NCI-H345 treated with DMSO at 0.1 percent for 48 hours (cell line): Measurements from ENCODE around the gene GRHL1.
A peak's percentile ranks its signal among the peaks of the same experiment; 100 is the strongest.

Experiments
- DNase-seq: peaks from one replicate; lab custom pipeline; 2025; ENCODE audit not compliant: unreplicated experiment; lab: John Stamatoyannopoulos, UW

The GRHL1 gene

GRCh38 chr2:10036095-10036884 lies 84.8 kb downstream of the GRHL1 start:
- no peak for DNase-seq

DNA sequence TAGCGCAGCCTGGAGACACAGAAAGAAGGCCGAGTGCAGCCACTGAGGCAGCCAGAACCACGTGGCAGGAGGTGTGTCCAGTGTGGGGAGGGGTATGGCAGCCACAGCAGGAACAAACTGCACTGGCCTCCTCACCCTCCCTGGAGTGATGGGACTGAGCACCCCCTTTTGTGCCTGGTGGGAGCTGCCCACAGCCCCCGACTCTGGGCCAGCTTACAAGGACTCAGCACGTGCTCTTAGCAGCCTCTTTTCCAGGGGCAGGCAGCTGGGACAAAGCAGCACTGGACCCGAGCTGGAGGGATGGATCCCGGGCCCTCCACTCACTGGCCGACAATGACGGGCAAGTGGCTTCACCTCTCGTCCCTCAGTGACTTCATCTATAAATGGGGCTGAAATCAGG lies 86.6 kb downstream of the GRHL1 start:
- no peak for DNase-seq

- DNase-seq = no peak
Observed at GRCh38 chr2:10038716-10039115, 87.2 kb downstream of the GRHL1 start.

- DNase-seq = no peak
Observed at GRCh38 chr2:10039658-10040410, 88.3 kb downstream of the GRHL1 start.

GRCh38 chr2:10041711-10042110 lies 90.2 kb downstream of the GRHL1 start:
- DNase-seq = no peak

DNA sequence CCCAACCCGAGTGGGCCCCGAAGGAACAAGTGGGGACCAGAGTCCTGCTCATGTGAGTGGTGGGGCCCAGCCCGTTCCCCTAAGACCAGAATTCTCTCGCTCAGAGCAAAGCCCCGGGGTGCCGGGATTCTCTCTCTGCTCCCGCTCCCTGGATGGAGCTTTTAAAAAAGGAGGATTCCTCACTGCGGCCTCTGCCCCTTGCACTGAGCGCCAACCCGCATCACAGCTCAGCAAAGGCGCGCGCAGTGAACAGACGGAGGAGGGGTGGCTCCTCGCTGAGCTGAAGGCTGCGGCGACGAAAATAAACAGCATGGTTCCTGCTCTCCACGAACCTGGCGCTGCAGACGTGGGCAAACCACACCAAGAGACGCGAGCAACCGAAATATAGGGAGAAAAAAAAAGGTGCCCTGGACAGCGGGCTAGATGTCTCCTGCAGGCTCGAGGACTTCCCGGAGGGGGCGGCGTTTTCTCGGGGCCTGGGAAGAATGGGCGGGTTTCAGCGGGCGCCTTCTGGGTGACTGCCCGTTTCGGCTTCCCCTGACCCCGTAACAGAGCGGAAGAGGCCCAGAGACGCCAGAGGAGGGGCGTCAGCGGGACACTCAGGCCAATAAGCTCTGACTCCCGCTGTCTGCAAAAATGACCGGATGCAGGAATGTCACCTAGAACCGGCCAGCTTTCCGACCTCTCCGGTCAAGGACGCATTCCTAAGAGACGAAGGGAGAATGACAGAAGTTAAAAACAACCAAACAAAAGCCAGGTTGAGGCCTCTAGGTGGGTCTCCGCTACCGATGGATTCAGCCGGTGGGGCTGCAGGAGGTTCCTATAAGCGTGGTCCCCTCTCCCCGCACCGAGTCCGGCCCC lies 91.0 kb downstream of the GRHL1 start:
- no peak for DNase-seq

GRCh38 chr2:10043256-10043905 lies 91.9 kb downstream of the GRHL1 start, which contains the start of gene KLF11:
Gene KLF11 (plus strand): TSS chr2:10043550. CDS start chr2:10043717, 167 bp downstream.
- DNase-seq = peak; percentile 88

DNA sequence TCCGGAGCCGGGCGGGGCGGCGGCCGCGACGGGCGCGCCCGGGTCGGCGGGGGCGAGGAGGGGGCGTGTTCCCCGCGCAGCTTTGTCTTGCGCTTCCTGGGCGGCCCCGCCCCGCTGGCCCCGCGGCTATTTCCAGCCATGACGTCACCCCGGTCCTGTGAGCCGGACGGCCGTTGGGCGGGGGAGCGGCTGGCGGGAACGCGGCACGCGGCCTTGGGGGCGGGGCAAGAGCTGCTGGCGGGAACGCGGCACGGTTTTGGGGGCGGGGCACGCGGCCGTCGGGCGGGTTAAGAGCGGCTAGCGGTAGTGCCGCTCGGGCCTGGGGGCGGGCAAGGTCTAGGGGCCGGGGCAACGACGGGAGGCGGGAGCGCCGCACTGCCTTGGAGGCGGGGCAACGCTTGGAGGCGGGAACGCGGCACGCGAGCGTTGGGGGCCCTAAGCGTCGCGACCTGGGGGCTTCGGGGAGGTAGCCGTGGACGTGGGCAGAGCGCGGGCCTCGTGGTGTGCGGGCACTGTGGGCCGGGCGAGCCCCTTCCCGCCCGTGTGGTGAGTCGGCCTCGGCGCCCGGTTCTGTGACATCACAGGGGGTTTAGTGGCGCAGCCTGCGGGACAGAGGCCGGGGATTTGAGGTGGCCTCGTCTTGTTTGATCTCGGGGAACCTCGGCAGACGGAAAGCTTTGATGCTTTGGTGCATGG lies 92.6 kb downstream of the GRHL1 start:
- peak; percentile 88 for DNase-seq

- DNase-seq = no peak
Observed at GRCh38 chr2:10045561-10046355, 94.3 kb downstream of the GRHL1 start.

GRCh38 chr2:10046931-10047330 lies 95.4 kb downstream of the GRHL1 start:
- DNase-seq = no peak

DNA sequence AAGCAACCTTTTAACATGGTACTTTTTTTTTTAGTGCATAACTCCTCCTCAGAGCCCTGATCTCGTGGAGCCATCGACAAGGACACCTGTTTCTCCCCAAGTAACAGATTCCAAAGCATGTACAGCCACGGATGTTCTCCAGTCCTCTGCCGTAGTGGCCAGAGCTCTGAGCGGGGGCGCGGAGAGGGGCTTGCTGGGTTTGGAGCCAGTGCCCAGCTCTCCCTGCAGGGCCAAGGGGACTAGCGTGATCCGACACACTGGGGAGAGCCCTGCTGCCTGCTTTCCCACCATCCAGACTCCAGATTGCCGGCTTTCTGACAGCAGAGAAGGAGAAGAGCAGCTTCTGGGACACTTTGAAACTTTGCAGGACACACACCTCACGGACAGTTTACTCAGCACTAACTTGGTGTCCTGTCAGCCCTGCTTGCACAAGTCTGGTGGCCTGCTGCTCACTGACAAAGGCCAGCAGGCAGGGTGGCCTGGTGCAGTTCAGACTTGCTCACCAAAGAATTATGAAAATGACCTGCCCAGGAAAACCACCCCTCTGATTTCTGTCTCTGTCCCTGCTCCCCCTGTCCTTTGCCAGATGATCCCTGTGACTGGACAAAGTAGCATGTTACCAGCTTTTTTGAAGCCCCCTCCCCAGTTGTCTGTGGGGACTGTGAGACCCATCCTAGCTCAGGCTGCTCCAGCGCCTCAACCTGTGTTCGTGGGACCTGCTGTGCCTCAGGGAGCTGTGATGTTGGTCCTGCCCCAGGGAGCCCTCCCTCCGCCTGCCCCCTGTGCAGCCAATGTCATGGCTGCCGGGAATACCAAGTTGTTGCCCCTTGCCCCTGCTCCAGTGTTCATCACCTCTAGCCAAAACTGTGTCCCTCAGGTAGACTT lies 96.4 kb downstream of the GRHL1 start:
- no peak for DNase-seq

- DNase-seq = peak; percentile 30
Observed at GRCh38 chr2:10048501-10049171, 97.1 kb downstream of the GRHL1 start.
